GM12801 (cell line): Measurements from ENCODE around the gene CDHR3.

Experiments used
- TF ChIP-seq, protein P1 (sequence below): IDR thresholded peaks from one replicate; pipeline ENCODE4 v1.5.1; 2011; ENCODE audit warnings: control low read depth; ENCODE audit not compliant: insufficient read length; ENCODE audit errors: extremely low read depth

The CDHR3 gene

GRCh38 chr7:106038289-106038688, 75.2 kb downstream of the CDHR3 start:
- TF ChIP-seq, protein P1, sequence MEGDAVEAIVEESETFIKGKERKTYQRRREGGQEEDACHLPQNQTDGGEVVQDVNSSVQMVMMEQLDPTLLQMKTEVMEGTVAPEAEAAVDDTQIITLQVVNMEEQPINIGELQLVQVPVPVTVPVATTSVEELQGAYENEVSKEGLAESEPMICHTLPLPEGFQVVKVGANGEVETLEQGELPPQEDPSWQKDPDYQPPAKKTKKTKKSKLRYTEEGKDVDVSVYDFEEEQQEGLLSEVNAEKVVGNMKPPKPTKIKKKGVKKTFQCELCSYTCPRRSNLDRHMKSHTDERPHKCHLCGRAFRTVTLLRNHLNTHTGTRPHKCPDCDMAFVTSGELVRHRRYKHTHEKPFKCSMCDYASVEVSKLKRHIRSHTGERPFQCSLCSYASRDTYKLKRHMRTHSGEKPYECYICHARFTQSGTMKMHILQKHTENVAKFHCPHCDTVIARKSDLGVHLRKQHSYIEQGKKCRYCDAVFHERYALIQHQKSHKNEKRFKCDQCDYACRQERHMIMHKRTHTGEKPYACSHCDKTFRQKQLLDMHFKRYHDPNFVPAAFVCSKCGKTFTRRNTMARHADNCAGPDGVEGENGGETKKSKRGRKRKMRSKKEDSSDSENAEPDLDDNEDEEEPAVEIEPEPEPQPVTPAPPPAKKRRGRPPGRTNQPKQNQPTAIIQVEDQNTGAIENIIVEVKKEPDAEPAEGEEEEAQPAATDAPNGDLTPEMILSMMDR, result no peak

GRCh38 chr7:106038916-106039315, 75.9 kb downstream of the CDHR3 start:
- TF ChIP-seq, protein P1, result no peak

DNA sequence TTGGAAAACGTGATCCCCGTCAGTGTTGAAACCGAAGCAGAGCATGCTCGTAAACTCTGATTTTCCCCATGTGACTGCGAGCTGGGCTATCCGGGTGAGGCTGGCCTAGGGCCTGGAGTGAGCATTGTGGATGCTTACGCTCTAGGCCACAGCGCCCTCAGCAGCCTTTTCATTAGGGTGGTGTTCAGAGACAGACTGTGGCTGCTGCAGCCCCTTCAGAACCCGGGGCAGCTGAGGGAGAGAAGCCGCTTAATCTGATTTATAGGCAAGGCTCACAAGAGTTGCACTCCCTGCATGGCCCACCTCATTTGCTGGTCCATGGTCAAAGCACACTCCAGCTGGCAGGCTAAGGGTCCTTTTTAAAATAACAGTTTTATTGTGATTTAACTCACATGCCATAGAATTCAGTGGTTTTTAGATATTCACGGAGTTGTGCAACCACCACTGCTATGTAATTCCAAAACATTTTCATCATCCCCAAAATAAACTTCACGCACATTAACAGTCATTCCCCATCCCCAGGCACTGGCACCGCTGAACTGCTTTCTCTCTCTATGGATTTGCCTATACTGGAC, 76.5 kb downstream of the CDHR3 start:
- TF ChIP-seq, protein P1, result no peak

DNA sequence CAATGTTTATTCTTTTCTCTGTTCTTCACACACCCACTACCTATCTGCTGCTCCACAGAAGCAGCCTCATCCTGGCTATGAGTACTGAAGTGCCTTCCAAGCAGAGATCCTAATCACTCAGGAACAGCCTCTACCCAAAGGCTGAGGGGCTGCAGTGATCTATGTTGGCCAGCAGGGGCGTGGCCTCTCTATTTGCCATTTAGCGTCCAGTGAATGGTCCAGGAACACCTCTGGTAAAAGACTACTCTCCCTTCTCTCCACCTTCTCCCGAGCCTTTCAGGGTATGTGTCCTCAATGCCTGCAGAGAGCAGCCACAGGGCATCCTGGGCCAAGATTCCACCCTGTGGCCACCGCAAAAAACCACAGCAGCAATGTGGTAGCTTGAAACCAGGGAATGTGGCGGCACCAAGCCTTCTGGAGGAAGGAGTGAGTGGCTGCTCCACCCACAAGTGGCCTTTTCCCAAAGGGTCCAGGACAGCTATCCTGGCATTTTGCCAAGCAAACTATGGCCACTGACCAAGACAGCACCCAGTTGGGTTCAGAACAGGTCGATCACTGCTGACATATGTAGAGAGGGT, 78.2 kb downstream of the CDHR3 start:
- TF ChIP-seq, protein P1, result peak; percentile 43

DNA sequence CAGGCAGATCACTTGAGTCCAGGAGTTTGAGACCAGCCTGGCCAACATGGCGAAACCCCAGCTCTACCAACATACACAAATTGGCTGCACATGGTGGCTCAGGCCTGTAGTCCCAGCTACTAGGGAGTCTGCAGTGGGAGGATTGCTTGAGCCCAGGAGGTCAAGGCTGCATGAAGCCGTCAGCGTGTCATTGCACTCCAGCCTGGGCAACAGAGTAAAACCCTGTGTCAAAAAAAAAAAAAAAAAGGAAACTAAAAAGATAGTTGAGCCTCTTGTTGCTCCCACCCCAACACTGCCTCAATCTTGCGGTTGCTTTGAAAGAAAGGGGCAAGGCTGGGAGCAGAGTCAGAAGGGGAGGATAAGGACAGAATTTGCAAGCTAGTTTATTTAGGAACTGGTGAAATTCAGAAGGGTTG, 79.1 kb downstream of the CDHR3 start:
- TF ChIP-seq, protein P1, result no peak

GRCh38 chr7:106045139-106045538, 82.1 kb downstream of the CDHR3 start:
- TF ChIP-seq, protein P1, result no peak

DNA sequence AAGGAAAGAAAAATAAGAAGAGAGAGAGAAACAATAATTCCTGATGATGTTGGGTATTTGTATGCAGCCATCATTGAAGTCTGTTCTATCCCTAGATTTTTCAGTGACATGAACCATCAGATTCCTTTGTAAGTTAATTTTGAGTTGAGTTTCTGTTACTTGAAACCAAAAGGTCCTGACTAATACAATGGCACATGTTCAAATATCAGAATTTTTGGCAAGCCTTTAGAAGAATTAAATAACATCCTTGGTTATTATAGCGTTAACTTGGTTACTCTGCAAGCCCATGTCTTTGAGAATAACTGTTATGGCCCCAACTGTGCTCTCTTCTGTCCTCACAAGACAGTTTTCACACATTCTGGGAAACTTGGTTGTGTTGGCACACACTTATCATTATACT, 82.5 kb downstream of the CDHR3 start:
- TF ChIP-seq, protein P1, result no peak
